Nephron (organoid): ENCODE measurements around the gene LIN7A.

Experiments
- H3K27ac Mint-ChIP-seq, 3 experiments: 2 replicates each; pipeline ENCODE4 v1.8.0; 2020; ENCODE audit warnings: mixed read lengths in 3 of 3, mild to moderate bottlenecking in 2 of 3, moderate library complexity in 1 of 3
- H3K27me3 Mint-ChIP-seq: 2 replicates; pipeline ENCODE4 v1.8.0; 2021; ENCODE audit warnings: low read depth, mild to moderate bottlenecking, moderate library complexity, mixed read lengths
- H3K36me3 Mint-ChIP-seq: 2 replicates; pipeline ENCODE4 v1.8.0; 2020; ENCODE audit warnings: low read depth, mixed read lengths
- H3K4me1 Mint-ChIP-seq: 2 replicates; pipeline ENCODE4 v1.8.0; 2020; ENCODE audit warnings: mixed read lengths
- H3K4me3 Mint-ChIP-seq, 3 experiments: 2 replicates each; pipeline ENCODE4 v1.8.0; 2020; ENCODE audit warnings: mild to moderate bottlenecking in 3 of 3, mixed read lengths in 3 of 3, moderate library complexity in 2 of 3
- H3K9me3 Mint-ChIP-seq: 2 replicates; pipeline ENCODE4 v1.8.0; 2020; ENCODE audit warnings: mixed read lengths
- CTCF ChIP-seq, 3 experiments: fragments of 200-600 bp; sonication (generic); IDR thresholded peaks; one replicate each; pipeline ENCODE4 v1.5.0; 2021; ENCODE audit warnings: antibody characterized with exemption in 3 of 3; ENCODE audit not compliant: unreplicated experiment in 3 of 3

Gene LIN7A

GRCh38 chr12:80849337-80849736 is 88.4 kb downstream of the LIN7A start:
- H3K4me1 Mint-ChIP-seq: peaks cover 11% of the 10 kb centered on the region

GRCh38 chr12:80848858-80849257 is 88.9 kb downstream of the LIN7A start:
- Mint-ChIP-seq H3K27me3 (no peaks in the 10 kb centered on the region), H3K4me3 (no peak overlapping the region), H3K27ac (no peak overlapping the region), H3K36me3 (no peaks in the 10 kb centered on the region), H3K4me1 (peaks cover 11% of the 10 kb centered on the region), H3K9me3 (no peaks in the 10 kb centered on the region)
- TF ChIP-seq CTCF (IDR thresholded peaks at IDR 0.05; ENCODE audit: unreplicated experiment in 3 of 3): no peak

More at GRCh38 chr12:80849337-80849736, 88.4 kb downstream of the LIN7A start:
- Mint-ChIP-seq H3K36me3 (no peaks in the 10 kb centered on the region), H3K27ac (no peak overlapping the region), H3K27me3 (no peaks in the 10 kb centered on the region), H3K4me3 (no peak overlapping the region), H3K9me3 (no peaks in the 10 kb centered on the region)
- no peak for TF ChIP-seq CTCF (IDR thresholded peaks at IDR 0.05; ENCODE audit: unreplicated experiment in 3 of 3)

GRCh38 chr12:80847575-80847974 is 90.2 kb downstream of the LIN7A start:
- no peaks in the 10 kb centered on the region for H3K27me3 Mint-ChIP-seq
- no peak overlapping the region for H3K27ac Mint-ChIP-seq
- no peaks in the 10 kb centered on the region for H3K9me3 Mint-ChIP-seq
- no peaks in the 10 kb centered on the region for H3K36me3 Mint-ChIP-seq
- peaks cover 11% of the 10 kb centered on the region for H3K4me1 Mint-ChIP-seq
- no peak for TF ChIP-seq CTCF (IDR thresholded peaks at IDR 0.05; ENCODE audit: unreplicated experiment in 3 of 3)
- H3K4me3 Mint-ChIP-seq: no peak overlapping the region

GRCh38 chr12:80846952-80847351 is 90.8 kb downstream of the LIN7A start:
- H3K27me3 Mint-ChIP-seq: no peaks in the 10 kb centered on the region
- H3K36me3 Mint-ChIP-seq: no peaks in the 10 kb centered on the region
- H3K27ac Mint-ChIP-seq: peak overlapping the region in 1 of 3 experiments; percentile 17
- no peak overlapping the region for H3K4me3 Mint-ChIP-seq
- H3K9me3 Mint-ChIP-seq: no peaks in the 10 kb centered on the region
- no peak for TF ChIP-seq CTCF (IDR thresholded peaks at IDR 0.05; ENCODE audit: unreplicated experiment in 3 of 3)
- H3K4me1 Mint-ChIP-seq: peaks cover 11% of the 10 kb centered on the region

- Mint-ChIP-seq H3K36me3 (no peaks in the 10 kb centered on the region), H3K4me3 (no peak overlapping the region), H3K9me3 (no peaks in the 10 kb centered on the region), H3K4me1 (peaks cover 11% of the 10 kb centered on the region), H3K27me3 (no peaks in the 10 kb centered on the region), H3K27ac (peak overlapping the region in 2 of 3 experiments; percentile 20 to 22)
- TF ChIP-seq CTCF (IDR thresholded peaks at IDR 0.05; ENCODE audit: unreplicated experiment in 3 of 3): no peak
These were observed 92.1 kb downstream of the LIN7A start for GRCh38 chr12:80845639-80846038.

- no peak overlapping the region for H3K4me3 Mint-ChIP-seq
- H3K27ac Mint-ChIP-seq: no peak overlapping the region
- no peaks in the 10 kb centered on the region for H3K27me3 Mint-ChIP-seq
- peaks cover 11% of the 10 kb centered on the region for H3K4me1 Mint-ChIP-seq
- H3K36me3 Mint-ChIP-seq: no peaks in the 10 kb centered on the region
- no peak for TF ChIP-seq CTCF (IDR thresholded peaks at IDR 0.05; ENCODE audit: unreplicated experiment in 3 of 3)
- H3K9me3 Mint-ChIP-seq: no peaks in the 10 kb centered on the region
These were observed 93.8 kb downstream of the LIN7A start for GRCh38 chr12:80843969-80844368.
